GM23248 (cell line): Measurements from ENCODE around the gene UBXN6.

Experiments used
- EZH2 ChIP-seq: fragments of 200-600 bp; sonication (generic); IDR thresholded peaks from 2 replicates; pipeline ENCODE4 v1.6.1; 2018; ENCODE audit warnings: antibody characterized with exemption, mild to moderate bottlenecking; ENCODE audit not compliant: insufficient read depth, poor library complexity, severe bottlenecking
- EZH2phosphoT487 ChIP-seq: fragments of 200-600 bp; sonication (generic); IDR thresholded peaks from 2 replicates; pipeline ENCODE4 v1.6.1; 2018; ENCODE audit warnings: antibody characterized with exemption, moderate library complexity, mild to moderate bottlenecking, low read depth; ENCODE audit not compliant: insufficient read depth

DNA sequence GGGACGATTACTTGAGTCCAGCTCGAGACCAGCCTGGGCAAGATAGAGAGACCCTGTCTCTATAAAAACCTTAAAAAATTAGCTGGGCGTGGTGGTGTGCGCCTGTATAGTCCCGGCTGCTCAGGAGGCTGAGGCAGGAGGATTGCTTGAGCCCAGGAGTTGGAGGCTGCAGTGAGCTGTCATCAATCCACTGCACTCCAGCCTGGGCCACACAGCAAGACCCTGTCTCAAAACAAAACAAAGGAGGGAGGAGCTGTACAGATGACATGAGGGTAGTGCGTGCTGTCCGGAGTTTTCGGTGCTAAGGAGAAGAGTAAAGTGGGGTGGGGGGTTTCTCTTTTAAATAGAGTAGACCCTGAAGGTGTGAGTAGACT, 37.1 kb upstream of the UBXN6 start:
- TF ChIP-seq EZH2phosphoT487 (no peak), EZH2 (no peak)
